GM21447 (cell line): ENCODE data around the gene GRIK4.

Source experiments
- ATAC-seq: cut with Tn5 transposase; IDR thresholded peaks from one replicate; pipeline ENCODE4 v1.9.1; 2021; ENCODE audit not compliant: unreplicated experiment

Gene GRIK4

DNA sequence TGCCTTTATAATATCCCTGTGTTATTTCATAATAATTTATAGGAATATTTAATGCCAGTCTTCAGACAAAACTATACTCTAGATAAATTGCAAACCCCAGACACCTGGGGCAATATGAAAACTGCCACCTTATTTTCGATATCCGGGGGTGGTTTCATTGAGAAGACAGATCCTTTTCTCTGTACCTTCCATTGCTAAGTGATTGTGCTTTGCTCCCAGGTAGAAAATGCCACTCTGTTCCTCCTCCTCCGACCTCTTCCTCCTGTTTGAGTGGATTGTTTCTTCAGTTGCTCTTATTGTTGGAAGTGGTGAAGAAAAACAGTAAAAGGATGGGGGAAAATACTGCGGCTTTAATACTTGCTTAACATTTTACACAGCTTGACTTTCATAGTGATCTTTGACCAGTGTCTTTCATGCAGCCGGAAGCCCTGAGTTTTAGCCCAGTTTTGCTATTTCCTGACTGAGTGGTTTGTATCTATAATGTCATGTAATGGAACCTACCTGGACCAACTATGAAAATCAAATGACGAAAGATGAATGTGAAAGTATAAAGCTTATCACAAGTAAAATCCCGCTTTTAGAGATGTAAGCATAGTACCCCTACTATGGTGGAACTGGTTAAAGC is 5.6 kb upstream of the GRIK4 start:
- no peak for ATAC-seq

DNA sequence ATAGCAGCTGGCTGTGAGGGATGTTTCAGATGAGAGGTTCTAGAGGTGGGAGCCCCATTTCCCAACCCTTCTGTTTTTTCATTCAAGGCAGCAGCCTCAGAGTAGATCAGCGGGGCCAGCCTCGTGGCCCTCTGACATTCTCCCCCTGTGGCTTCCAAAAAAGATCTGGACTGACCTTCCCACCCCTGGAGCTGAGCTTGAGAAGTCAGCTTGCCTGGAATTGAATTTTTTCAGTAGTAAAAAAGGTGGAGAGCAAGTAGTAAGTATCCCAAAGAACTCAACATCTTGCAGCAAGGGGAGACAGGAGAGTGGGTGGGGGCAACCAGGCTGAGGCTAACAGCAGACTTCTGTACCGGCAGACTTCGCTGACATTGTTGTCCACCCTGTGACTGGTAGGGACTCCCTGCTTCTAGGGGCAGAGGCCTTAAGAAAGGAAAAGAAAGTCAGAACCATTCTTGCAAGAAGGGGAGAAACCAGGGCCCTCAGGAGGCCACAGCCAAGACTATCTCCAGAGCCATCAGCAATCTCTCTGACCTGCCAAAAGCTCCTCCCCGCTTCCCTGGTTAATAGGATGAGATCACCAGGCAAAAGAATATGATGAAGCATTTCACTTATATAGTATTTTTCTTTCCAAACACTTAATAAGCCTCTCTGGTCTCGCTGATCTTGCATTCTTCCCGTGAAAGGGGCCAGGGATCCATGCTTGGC is 2.0 kb upstream of the GRIK4 start:
- ATAC-seq, result no peak

DNA sequence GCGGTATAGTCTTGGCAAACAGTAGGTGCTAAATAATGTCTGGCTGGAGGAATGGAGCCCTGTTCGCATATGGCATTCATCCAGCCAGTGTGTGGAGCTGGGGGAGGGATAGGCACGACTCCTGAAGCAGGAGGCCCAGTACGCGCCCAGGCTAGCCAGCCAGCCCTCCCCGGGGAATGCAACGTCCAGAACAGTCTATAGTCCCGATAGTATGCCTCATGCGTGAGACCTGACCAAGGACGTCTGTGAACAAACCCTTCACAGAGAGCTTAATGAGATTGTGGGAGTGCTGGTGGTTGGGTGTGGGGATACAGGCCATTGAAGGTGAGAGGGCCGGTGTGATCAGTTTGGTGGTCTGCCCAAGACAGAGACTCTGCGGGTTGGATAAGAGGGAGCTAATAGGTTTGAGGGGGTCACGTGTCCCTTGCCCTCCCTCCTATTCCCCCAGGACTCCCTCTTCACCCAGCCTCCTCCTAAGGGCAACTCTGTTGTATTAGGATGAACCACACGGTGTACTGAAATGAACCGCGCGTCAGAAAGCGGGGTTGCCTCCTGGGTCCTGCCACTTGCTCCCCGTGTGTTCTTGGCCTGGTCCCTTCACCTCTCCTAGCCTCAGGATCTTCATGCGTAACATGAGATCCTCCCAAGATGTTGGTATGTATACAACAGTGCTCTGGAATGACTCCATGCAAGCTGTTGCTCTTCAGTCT is 987 bp upstream of the GRIK4 start:
- no peak for ATAC-seq

DNA sequence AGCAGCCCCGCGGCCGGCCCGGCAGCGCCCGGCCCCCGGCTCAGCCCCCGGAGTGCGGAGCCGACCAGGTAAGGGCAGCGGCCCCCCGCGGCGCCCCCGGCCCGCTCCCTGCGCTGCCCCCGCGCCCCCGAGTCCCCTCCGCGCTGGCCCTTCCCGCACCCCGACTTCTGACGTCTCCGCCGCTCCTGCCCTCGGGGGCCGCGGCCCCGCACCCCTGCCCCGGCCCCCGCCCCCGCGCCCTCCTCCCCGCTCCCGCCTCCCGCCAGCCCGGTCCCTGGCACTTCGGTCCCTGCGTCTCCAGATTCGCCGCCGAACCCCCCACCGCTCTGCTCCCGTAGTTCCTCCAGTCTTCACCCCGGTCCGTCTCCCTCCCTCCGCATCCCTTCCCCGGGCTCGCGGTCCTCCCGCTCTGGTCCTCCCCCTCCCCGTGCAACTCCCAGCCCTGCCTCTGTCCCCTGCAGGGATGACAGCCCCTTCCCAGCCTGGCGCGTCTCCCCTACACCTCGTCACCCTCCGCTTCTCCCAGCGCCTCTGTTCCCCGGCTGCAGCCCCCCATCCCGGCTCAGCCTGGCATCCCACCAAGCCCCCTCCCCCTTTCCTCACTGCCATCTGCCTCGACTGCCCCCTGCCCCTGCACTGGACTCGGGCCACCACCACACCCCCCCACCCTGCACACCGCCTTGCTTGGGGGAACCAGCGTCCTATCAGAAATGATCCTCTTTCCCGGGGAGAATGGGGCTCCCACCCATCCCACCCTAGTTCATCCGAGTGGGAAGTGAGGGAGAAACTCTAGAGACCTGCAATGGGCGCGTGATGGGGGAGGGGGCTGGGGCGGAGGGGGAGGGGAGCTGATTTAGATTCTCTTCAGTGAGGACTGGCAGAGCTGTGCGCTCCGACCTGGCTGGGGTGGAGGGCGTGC is 531 bp downstream of the GRIK4 start:
- ATAC-seq, result no peak

DNA sequence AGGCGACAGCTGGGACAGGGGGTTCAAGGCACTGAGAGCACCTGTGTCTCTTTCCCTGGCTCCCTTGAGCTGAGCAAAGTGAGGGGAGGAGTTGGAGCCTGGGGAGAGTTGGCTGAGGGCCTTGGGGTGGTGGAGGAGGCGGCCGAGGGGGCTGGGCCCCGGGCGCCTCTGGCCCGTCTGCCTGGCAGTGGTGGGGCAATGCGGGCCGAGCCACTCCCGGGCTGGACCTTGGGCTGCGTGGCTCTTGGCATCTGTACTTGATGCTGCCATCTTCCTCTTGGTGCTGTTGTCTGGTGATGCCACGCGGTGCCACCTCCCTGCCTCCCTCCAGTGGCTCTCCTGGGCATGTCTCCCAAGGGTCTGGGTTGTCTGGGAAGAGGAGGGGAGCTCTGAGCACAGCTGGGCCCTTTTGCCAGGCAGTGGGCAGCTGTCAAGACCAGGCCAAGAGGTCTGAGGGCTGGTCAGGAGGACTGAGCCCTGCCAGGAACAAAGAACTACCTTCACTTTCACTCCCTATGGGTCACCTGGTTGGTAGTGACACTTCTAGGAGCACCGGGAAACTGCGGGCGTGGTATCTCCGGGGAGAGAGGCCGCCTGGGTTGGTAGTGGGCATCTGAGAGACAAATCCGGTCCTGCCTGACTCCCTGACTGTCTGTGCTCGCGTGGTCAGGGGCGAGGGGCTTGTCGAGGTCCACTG is 1.3 kb downstream of the GRIK4 start:
- no peak for ATAC-seq

DNA sequence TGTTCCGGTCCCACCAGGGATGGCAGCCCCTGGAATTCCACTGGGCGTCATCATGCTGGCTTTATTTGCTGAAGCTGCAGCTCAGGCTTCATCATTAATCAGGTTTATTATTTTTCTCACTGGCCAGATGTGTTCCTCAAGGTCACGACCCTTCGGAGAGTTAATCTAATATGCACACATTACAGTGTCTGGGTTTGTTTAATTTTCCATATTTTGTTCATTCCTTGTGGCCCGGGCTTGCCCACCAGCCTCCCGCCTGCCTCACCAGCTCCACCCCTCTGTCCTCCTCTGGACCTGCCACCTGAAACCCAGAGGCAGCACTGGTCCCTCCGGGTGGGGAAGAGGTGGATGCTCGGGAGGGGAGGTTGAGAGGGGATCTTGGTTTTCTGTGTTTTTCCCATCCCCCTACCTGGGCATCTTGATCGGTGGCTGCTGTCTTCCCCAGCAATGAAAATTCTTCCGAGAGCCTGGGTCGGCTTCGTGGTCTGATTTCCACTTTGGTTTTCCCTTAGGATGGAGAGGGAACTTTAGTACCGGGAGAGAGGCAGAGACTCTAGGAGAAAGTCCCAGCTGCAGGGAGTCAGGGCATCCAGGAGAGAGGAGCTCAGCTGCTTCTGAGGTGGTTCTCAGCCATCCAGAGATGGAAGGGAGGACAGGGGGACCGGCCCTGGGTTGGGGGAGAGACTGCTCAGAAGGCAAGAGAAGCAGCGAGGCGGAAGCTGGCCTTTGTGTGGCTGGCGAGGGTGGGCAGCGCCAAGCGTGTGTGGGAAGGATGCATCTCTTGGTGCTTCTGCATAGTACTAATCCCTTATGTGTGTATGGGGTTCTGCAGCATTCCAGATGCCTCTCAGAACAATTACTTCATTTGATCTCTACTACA is 2.1 kb downstream of the GRIK4 start:
- ATAC-seq, result no peak

DNA sequence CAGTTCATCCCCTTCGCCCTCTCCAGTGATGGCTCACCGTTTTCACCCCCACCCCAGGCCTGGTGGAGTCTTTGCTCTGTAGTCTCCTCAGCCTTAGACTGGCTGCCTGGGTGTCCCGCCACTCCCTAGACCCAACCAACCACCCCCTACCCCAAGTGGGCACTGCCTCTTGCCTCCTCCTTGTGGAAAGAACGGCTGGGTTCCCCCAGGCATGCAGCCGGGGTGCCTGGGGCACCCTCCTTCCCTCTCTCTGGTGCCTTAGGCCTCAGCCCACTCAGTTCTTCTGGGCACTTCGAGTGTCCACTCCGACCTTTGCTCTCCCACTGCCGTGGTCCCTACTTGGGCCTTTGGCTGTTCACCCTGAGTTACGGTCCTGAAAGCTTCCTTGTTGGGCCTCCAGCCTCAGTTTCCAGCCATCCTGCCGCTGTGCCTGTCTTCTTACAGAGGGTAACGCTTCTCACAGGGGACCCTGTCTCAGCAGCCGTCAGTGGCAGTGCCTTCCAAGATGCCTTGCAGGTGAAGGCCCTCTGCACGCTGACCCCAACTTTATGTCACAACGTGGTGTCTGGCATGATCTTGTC is 3.1 kb downstream of the GRIK4 start:
- ATAC-seq, result no peak

DNA sequence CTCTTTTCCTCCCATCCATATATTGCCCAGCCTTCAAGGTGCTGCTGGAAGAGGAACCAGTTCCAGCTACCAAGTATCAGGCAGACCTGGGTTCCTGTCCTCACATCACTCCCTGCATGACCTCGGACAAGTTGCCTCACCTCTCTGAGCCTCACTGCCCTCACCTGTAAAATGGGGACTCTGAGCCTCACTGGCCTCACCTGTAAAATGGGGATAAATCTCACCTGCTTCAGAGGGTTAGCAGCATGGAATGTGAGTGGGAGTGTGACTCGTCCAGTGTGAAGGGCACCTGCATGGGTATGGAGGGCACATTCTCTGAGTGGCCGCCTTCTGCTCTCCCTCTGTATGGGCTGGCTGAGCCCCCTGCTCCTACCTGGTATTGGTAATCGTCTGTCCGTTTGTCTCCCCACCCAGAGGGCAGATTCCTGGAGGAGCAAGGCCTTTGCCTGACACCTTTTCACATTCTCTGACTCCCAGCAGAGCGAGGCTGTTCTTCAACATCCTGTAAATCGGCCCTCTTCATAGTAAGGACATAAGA is 3.7 kb downstream of the GRIK4 start:
- no peak for ATAC-seq

DNA sequence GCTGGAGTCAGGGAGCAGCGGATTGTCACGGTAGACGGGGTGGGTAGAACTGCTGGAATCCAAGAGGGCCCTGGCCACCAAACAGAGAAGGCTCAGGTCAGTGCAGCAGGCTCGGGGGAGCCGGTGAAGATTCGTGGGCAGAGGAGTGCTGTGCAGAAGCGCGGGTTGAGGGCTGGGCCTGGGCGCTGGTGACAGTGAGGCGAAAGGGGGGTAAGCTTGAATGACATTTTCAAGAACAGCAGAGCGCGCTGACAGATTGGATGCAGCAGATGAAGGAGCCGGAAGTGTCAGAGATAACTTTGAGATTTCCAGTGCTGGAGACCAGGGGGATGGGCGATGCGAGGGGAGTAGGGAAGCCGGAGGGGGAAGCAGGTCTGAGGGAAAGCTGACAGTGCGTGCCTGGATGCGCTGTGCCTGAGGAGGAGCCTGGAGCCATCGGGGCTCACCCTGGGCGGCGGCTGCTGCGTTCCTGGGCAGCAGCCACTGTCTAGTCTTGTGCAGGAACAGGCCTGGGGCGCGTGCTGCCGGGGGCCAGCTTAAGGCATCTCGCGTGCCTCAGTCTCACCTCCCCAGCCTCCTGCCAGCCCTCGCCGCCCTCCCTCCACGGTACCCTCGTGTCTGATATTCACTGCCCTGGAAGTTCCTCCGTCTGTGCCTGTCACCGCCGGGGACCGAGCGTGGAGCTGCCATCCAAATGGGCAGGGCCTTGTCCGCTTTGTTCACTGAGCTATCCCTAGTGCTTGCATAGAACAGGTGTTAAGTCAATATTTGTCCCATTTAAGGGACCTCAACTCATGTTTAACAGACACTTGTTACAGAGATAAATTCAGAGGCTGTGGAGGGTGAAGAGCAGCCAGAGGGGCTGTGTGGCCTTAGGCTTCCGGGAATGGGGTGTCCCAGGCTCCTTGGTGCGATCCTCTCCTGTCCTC is 5.2 kb downstream of the GRIK4 start:
- ATAC-seq, result no peak

DNA sequence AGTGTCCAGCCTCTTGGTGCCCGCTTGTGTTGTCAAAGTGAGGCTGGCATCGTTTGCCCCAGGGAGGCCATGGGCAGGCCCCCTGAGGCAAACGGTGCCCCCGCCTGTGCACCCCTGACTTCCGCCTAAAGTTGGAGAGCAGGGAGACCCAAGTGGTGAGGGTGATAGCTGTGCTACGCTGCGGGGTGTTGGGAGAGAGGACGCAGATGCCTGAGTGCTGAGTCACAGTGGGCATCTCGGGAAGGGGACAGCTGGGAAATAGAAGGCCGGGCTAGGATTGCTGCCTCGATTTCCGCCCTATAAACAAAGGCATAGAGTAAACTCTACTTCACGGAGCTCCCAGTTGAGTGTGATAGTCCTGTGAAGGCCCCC is 5.8 kb downstream of the GRIK4 start:
- no peak for ATAC-seq

DNA sequence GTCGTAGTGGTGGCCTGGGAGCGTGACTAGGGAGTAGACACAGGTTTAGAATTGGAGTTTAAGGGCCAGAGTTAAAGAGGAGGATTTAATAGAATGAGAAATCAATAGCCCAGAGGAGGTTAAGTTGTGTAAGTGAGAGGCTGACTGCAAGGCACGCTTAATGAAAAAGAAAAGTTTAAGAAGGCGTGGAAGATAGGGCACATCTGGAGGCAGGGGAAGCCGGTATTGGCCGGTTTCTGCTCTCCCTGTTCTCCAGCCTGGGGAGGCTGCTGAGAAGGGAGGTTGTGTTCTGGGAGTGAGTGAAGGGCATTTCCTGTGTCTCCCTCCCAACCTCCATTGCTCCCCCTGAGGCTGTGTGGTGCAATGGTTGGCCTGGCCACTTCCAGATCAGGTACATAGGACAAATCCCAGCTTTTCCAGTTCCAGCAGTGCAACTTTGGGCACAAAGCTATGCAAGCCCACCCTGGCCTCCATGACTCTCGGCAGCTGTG is 6.3 kb downstream of the GRIK4 start:
- ATAC-seq, result no peak

DNA sequence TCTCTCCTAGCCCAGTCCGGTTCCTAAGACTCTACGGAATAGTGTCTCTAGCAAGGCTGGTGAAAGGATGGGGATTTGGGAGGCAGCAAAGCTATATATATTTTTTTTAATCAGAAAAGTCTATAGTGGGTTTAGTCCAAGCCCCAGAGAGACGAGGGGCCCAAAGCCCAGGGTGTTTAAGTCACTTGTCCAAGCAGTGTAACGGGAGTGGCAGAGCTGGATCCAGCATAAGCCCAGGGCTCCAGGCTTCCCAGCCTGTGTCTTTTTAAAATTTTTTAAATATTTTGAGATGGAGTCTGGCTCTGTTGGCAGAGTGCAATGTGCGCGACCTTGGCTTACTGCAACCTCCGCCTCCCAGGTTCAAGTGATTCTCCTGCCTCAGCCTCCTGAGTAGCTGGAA is 6.8 kb downstream of the GRIK4 start:
- ATAC-seq, result no peak

DNA sequence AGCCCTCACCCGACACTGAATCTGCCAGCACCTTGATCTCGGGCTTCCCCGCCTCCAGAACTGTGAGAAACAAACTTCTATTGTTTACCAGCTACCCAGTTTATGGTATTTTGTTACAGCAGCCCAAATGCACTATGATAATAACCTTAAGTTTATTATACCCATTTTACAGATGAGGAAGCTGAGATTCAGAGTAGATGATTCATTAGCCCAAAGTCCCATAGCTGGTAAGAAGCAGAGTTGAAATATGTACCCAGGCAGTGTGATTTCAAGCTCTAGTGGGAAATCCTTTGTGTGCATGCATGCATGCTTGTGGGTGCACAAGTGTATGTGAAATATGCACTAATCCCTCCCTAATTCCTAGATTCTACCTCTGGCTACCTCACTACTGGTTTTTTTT is 7.9 kb downstream of the GRIK4 start:
- ATAC-seq, result no peak

DNA sequence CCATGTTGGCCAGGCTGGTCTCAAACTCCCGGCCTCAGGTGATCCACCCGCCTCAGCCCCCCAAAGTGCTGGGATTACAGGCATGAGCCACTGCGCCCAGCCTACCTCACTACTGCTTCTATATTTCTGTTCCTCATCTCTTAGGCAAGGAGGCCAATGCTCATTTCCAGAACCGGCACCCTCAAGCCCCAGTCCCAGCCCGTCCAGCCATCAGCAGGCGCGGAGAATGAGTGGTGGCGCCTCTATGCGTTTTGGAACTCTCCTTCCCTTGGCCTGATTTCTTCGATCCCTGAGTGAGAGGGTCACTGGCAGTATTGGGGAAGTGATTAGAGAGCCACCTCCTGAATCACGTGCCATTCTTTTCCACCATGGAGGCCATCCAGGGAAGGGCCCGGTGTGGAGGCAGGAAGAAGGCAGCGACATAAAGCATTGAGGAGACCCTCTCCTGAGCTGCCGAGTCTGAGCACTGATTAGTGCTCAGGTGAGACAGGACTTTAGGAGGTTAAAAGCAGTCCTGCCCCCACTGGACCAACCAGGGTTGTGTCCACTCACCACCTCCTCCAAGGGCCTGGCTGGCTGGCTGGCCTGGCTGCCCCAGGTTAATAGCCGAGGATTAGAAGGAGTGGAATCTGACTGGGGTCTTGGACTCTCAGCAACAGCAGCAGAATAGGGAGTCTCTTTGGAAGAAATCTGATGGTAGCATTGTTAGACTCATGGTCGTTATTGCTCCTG is 8.7 kb downstream of the GRIK4 start:
- no peak for ATAC-seq

DNA sequence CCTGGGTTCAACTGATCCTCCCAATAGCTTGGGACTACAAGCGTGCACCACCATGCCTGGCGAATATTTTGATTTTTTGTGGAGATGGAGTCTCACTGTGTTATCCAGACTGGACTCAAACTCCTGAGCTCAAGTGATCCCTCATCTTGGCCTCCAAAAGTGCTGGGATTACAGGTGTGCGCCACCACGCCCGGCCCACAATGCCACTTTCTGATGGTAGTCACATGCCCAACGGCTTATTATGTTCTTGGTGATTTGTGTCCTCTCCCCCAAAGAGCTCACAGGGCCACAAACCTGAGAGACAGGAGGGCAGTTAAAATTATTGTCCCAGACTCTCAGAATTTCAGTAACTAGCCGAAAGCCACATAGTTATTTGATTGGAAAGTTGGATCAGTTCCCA is 9.6 kb downstream of the GRIK4 start:
- no peak for ATAC-seq

DNA sequence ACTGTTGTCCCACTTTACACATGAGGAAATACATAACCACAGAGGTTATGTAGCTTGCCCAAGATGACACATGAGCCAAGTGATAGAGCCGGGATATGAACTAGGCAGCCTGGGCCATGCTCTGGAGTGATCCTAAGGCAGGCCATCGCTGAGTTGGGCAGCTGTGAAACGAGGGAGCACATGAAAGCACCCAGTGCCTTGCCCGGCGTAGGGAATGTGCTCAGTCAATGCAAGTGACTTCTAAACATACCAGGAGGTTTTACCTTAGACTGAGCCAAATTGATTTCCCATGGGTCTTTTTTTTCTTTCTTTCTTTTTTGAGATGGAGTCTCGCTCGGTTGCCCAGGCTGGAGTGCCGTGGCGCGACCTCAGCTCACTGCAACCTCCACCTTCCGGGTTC is 10.5 kb downstream of the GRIK4 start:
- no peak for ATAC-seq

DNA sequence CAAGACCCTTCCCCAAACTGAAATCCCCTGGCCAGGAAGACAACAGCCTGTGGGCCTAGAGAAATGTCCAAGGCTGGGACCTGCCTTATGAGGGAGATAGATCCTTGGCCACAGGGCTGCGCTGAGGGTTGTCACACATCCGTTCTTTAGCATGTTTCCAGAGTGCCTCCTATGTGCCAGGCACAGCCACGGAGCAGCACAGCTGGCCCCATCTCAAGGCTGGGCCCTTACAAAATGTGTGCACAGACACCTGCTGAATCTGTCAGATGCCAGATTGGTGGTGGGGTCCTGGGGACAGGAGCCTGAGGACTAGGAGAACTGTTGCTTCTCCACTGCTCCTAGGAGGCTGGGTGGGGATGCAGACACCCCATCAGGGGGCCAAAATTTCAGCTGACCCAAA is 11.2 kb downstream of the GRIK4 start:
- no peak for ATAC-seq
